Measurements from ENCODE around the gene PPP1R3A. TPM values are rescaled to one million over a fixed set of nuclear protein-coding genes. Genes with fewer than 3 reads are reported as not detected.
"Not testable (repeated sequence)": the region's sequence is repeated elsewhere in the genome, so short reads cannot be mapped to it uniquely, and the experiment has no call there.

The PPP1R3A gene
- total and polyA plus RNA-seq, 2 experiments from 2014 or later: 0.17 TPM; not detected in 1

- 59% methylated on average over 3 of the region's 3 CpGs for WGBS (ENCODE audit: low lambda C conversion rate, missing lambda C conversion rate)
Measured at GRCh38 chr7:113936535-113936934, 17.7 kb upstream of the PPP1R3A start.

GRCh38 chr7:113929389-113929788 is 10.6 kb upstream of the PPP1R3A start:
- not testable (repeated sequence) for H4K20me1 ChIP-seq (ENCODE audit: insufficient read depth, poor library complexity, severe bottlenecking); H3K9me3 ChIP-seq (ENCODE audit: low read depth); H3K27me3 ChIP-seq; H3K27ac ChIP-seq; H2AFZ ChIP-seq; H3K36me3 ChIP-seq (replicated peaks; ENCODE audit: insufficient read depth, low read depth); DNase-seq (ENCODE audit: low spot score); H3K4me3 ChIP-seq; H3K4me1 ChIP-seq (ENCODE audit: insufficient read depth); H3K9me2 ChIP-seq (replicated peaks; ENCODE audit: insufficient read depth); H3K4me2 ChIP-seq; H3K79me2 ChIP-seq
- WGBS (ENCODE audit: low lambda C conversion rate, missing lambda C conversion rate): 66% methylated on average over 3 of the region's 3 CpGs

More at GRCh38 chr7:113936535-113936934, 17.7 kb upstream of the PPP1R3A start:
- TF ChIP-seq EZH2phosphoT487 (IDR thresholded peaks at IDR 0.05; ENCODE audit: low read depth, severe bottlenecking, unreplicated experiment) (no peak), CTCF (IDR thresholded peaks at IDR 0.05; ENCODE audit: poor library complexity) (no peak), EZH2 (IDR thresholded peaks at IDR 0.05; ENCODE audit: borderline replicate concordance) (no peak)
- H3K9me2 ChIP-seq (replicated peaks; ENCODE audit: insufficient read depth): no peaks in the 10 kb centered on the region
- no peaks in the 10 kb centered on the region for H4K20me1 ChIP-seq (ENCODE audit: insufficient read depth, poor library complexity, severe bottlenecking)
- H3K4me1 ChIP-seq (ENCODE audit: insufficient read depth): no peaks in the 10 kb centered on the region
- H3K27ac ChIP-seq: no peak overlapping the region
- H3K4me3 ChIP-seq: no peak overlapping the region
- no peaks in the 10 kb centered on the region for H3K36me3 ChIP-seq (replicated peaks; ENCODE audit: insufficient read depth, low read depth)
- H2AFZ ChIP-seq: no peak overlapping the region
- DNase-seq (ENCODE audit: low spot score): no peak
- no peaks in the 10 kb centered on the region for H3K27me3 ChIP-seq
- H3K4me2 ChIP-seq: no peak overlapping the region
- no peaks in the 10 kb centered on the region for H3K79me2 ChIP-seq
- no peaks in the 10 kb centered on the region for H3K9me3 ChIP-seq (ENCODE audit: low read depth)

- Histone ChIP-seq H3K4me1 (ENCODE audit: insufficient read depth) (no peaks in the 10 kb centered on the region), H3K9me3 (ENCODE audit: low read depth) (no peaks in the 10 kb centered on the region), H3K9me2 (replicated peaks; ENCODE audit: insufficient read depth) (no peaks in the 10 kb centered on the region), H3K36me3 (replicated peaks; ENCODE audit: insufficient read depth, low read depth) (no peaks in the 10 kb centered on the region), H3K4me3 (no peak overlapping the region), H3K27me3 (no peaks in the 10 kb centered on the region), H2AFZ (no peak overlapping the region), H3K79me2 (no peaks in the 10 kb centered on the region), H3K4me2 (no peak overlapping the region), H4K20me1 (ENCODE audit: insufficient read depth, poor library complexity, severe bottlenecking) (no peaks in the 10 kb centered on the region), H3K27ac (no peak overlapping the region)
- DNase-seq (ENCODE audit: low spot score): no peak
- no peak for TF ChIP-seq EZH2 (IDR thresholded peaks at IDR 0.05; ENCODE audit: borderline replicate concordance)
- no peak for TF ChIP-seq EZH2phosphoT487 (IDR thresholded peaks at IDR 0.05; ENCODE audit: low read depth, severe bottlenecking, unreplicated experiment)
- no peak for TF ChIP-seq CTCF (IDR thresholded peaks at IDR 0.05; ENCODE audit: poor library complexity)
- 83% methylated on average over 1 of the region's 1 CpG for WGBS (ENCODE audit: low lambda C conversion rate, missing lambda C conversion rate)
Measured at GRCh38 chr7:113928112-113928511, 9.3 kb upstream of the PPP1R3A start.

- Histone ChIP-seq H3K27ac (no peak overlapping the region), H2AFZ (no peak overlapping the region), H3K36me3 (replicated peaks; ENCODE audit: insufficient read depth, low read depth) (no peaks in the 10 kb centered on the region), H3K9me2 (replicated peaks; ENCODE audit: insufficient read depth) (no peaks in the 10 kb centered on the region), H4K20me1 (ENCODE audit: insufficient read depth, poor library complexity, severe bottlenecking) (no peaks in the 10 kb centered on the region), H3K27me3 (no peaks in the 10 kb centered on the region), H3K4me2 (no peak overlapping the region), H3K9me3 (ENCODE audit: low read depth) (no peaks in the 10 kb centered on the region), H3K4me3 (no peak overlapping the region), H3K4me1 (ENCODE audit: insufficient read depth) (no peaks in the 10 kb centered on the region), H3K79me2 (no peaks in the 10 kb centered on the region)
- DNase-seq (ENCODE audit: low spot score): peak; percentile 55
- TF ChIP-seq EZH2phosphoT487 (IDR thresholded peaks at IDR 0.05; ENCODE audit: low read depth, severe bottlenecking, unreplicated experiment) (no peak), EZH2 (IDR thresholded peaks at IDR 0.05; ENCODE audit: borderline replicate concordance) (no peak), CTCF (IDR thresholded peaks at IDR 0.05; ENCODE audit: poor library complexity) (no peak)
- 47% methylated on average over 4 of the region's 4 CpGs for WGBS (ENCODE audit: low lambda C conversion rate, missing lambda C conversion rate)
Measured at GRCh38 chr7:113922049-113922448, 3.2 kb upstream of the PPP1R3A start.

Data from hepatocyte (in vitro differentiated cells).